Peyer's patch (tissue), 4 donors: Measurements from ENCODE around the gene CNGA2.

Experiments used
- POLR2A ChIP-seq, 2 donors: fragments of 450-650 bp; IDR thresholded peaks; one replicate each; pipeline ENCODE4 v1.5.1; 2017; ENCODE audit warnings: antibody characterized with exemption in 2 of 2, mild to moderate bottlenecking in 2 of 2, moderate library complexity in 2 of 2
- TF ChIP-seq, protein P1 (sequence below), 6 experiments: fragments of 450-650 bp in 4 of 6; fragments of 200-600 bp in 2 of 6; sonication (generic) in 1 of 6; IDR thresholded peaks; one replicate each; pipeline ENCODE4 v1.5.1; 2017 to 2019; ENCODE audit warnings: antibody characterized with exemption in 6 of 6, mild to moderate bottlenecking in 3 of 6, moderate library complexity in 1 of 6

DNA sequence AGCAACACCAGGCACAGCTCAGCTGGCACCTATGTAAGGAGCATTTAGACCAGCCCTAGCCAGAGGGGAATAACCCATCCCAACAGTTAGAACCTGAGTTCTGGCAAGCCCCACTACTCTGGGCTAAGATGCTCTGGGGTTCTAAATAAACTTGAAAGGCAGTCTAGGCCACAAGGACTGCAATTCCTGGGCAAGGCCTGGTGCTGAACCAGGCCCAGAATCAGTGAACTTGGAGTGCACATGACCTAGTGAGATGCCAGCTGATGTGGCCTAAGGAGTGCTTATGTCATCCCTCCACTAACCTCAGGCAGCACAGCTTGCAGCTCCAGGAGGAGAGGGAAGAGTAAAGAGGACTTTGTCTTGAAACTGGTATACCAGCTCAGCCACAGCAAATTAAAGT, 46.9 kb upstream of the CNGA2 start:
- TF ChIP-seq, protein P1, sequence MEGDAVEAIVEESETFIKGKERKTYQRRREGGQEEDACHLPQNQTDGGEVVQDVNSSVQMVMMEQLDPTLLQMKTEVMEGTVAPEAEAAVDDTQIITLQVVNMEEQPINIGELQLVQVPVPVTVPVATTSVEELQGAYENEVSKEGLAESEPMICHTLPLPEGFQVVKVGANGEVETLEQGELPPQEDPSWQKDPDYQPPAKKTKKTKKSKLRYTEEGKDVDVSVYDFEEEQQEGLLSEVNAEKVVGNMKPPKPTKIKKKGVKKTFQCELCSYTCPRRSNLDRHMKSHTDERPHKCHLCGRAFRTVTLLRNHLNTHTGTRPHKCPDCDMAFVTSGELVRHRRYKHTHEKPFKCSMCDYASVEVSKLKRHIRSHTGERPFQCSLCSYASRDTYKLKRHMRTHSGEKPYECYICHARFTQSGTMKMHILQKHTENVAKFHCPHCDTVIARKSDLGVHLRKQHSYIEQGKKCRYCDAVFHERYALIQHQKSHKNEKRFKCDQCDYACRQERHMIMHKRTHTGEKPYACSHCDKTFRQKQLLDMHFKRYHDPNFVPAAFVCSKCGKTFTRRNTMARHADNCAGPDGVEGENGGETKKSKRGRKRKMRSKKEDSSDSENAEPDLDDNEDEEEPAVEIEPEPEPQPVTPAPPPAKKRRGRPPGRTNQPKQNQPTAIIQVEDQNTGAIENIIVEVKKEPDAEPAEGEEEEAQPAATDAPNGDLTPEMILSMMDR (IDR thresholded peaks at IDR 0.05), result no peak
- TF ChIP-seq POLR2A (IDR thresholded peaks at IDR 0.05), result no peak
